Keratinocyte (primary cell): ENCODE measurements around the gene CRIP3. TPM values are rescaled to one million over a fixed set of nuclear protein-coding genes. Genes with fewer than 3 reads are reported as not detected.

Experiments used
- DNase-seq: peaks from one replicate; pipeline ENCODE4 v3.0.0-alpha.2; 2011; ENCODE audit warnings: low read depth, missing footprints, low spot score
- FAIRE-seq: peaks from 2 replicates; lab custom pipeline; 2011; peaks lifted over from hg19 to GRCh38; lab: Jason Lieb, UNC
- H2AFZ ChIP-seq: 2 replicates; pipeline ENCODE4 v1.6.0; 2012; ENCODE audit warnings: low read length, control low read depth, inconsistent platforms; ENCODE audit not compliant: control insufficient read depth
- H3K27ac ChIP-seq: 2 replicates; pipeline ENCODE4 v1.5.1; 2011; ENCODE audit warnings: low read length; ENCODE audit not compliant: control insufficient read depth, insufficient read depth
- H3K27me3 ChIP-seq: 3 replicates; pipeline ENCODE4 v1.6.0; 2011; ENCODE audit warnings: low read length; ENCODE audit not compliant: control insufficient read depth, insufficient read depth; ENCODE audit errors: extremely low read depth
- H3K36me3 ChIP-seq, 2 experiments: 2 replicates in 1 of 2; 3 replicates in 1 of 2; pipeline ENCODE4 v1.5.1; 2011; ENCODE audit warnings: low read length in 2 of 2, mild to moderate bottlenecking in 1 of 2; ENCODE audit not compliant: control insufficient read depth in 2 of 2, insufficient read depth in 2 of 2; ENCODE audit errors: extremely low read depth in 1 of 2
- H3K4me1 ChIP-seq: 3 replicates; pipeline ENCODE4 v1.5.1; 2011; ENCODE audit warnings: low read length; ENCODE audit not compliant: control insufficient read depth, insufficient read depth; ENCODE audit errors: extremely low read depth
- H3K4me2 ChIP-seq: 3 replicates; pipeline ENCODE4 v1.6.0; 2011; ENCODE audit warnings: low read depth, low read length; ENCODE audit not compliant: control insufficient read depth, insufficient read depth; ENCODE audit errors: extremely low read depth
- H3K4me3 ChIP-seq, 3 experiments: fragments of 200-600 bp in 1 of 3; sonication (generic) in 1 of 3; 2 replicates in 2 of 3; 3 replicates in 1 of 3; pipeline ENCODE4 v1.5.1; 2011 to 2016; ENCODE audit warnings: low read length in 3 of 3, mild to moderate bottlenecking in 3 of 3, control low read depth in 2 of 3, inconsistent platforms in 1 of 3, low read depth in 1 of 3, mixed read lengths in 1 of 3, mixed run types in 1 of 3, moderate library complexity in 1 of 3; ENCODE audit not compliant: control insufficient read depth in 2 of 3, insufficient read depth in 2 of 3; ENCODE audit errors: extremely low read depth in 1 of 3
- H3K79me2 ChIP-seq: 2 replicates; pipeline ENCODE4 v1.6.0; 2012; ENCODE audit warnings: low read length; ENCODE audit not compliant: control insufficient read depth, insufficient read depth
- H3K9ac ChIP-seq: 3 replicates; pipeline ENCODE4 v1.6.0; 2011; ENCODE audit warnings: low read length; ENCODE audit not compliant: control insufficient read depth, insufficient read depth; ENCODE audit errors: extremely low read depth
- H3K9me1 ChIP-seq: 3 replicates; pipeline ENCODE4 v1.6.0; 2011; ENCODE audit warnings: low read length; ENCODE audit not compliant: control insufficient read depth, insufficient read depth; ENCODE audit errors: extremely low read depth
- H3K9me3 ChIP-seq: 2 replicates; pipeline ENCODE4 v1.5.1; 2012; ENCODE audit warnings: low read depth, low read length; ENCODE audit not compliant: control insufficient read depth
- H4K20me1 ChIP-seq: 3 replicates; pipeline ENCODE4 v1.6.0; 2011; ENCODE audit warnings: low read length; ENCODE audit not compliant: control insufficient read depth, insufficient read depth; ENCODE audit errors: extremely low read depth
- CTCF ChIP-seq, 3 experiments: IDR thresholded peaks in 1 of 3; conservative IDR thresholded peaks in 1 of 3; optimal IDR thresholded peaks in 1 of 3; 2 replicates in 2 of 3; 3 replicates in 1 of 3; pipeline versions ENCODE3 to v1.5.1; 2011; ENCODE audit warnings: low read length in 3 of 3, mild to moderate bottlenecking in 3 of 3, moderate library complexity in 2 of 3, control low read depth in 1 of 3, inconsistent platforms in 1 of 3; ENCODE audit not compliant: insufficient read depth in 2 of 3; ENCODE audit errors: extremely low read depth in 1 of 3
- EZH2 ChIP-seq: IDR thresholded peaks from one replicate; pipeline ENCODE4 v1.6.1; 2012; ENCODE audit warnings: inconsistent platforms, mild to moderate bottlenecking, low read length, moderate library complexity
- dilution Hi-C: fragments of 300-500 bp; cut with MboI; formaldehyde crosslinking; loops from one replicate; pipeline ENCODE4 v1.7.0; 2020; ENCODE audit warnings: low sequenced_read_pairs; ENCODE audit not compliant: extremely low pct_ligation_motif_present
- polyA plus RNA-seq, 5 experiments: library from polyadenylated mRNA; depleted of rRNA in 3 of 5; stranded (reverse) in 3 of 5; stranded (forward) in 1 of 5; unstranded in 1 of 5; fragments of >200 nt; gene quantifications; 1 replicate in 1 of 5; 2 replicates in 3 of 5; 3 replicates in 1 of 5; pipeline versions ENCODE4 v1.2.1 to v1.2.3, GENCODE V29; 2011 to 2012; ENCODE audit warnings: missing spikeins in 2 of 5, low read depth in 1 of 5, low replicate concordance in 1 of 5

CRIP3 gene
- polyA plus RNA-seq, 1 donor (not counting 4 experiments of a cell fraction or from before 2014, with no cell fraction given) = 0.26 TPM

GRCh38 chr6:43282060-43282459 lies 26.6 kb downstream of the CRIP3 start:
- TF ChIP-seq CTCF (optimal IDR thresholded peaks at IDR 0.05 in 1 of 3, IDR thresholded peaks at IDR 0.05 in 1 of 3, conservative IDR thresholded peaks at IDR 0.05 in 1 of 3; ENCODE audit: extremely low read depth in 1 of 3, insufficient read depth in 2 of 3, low read length in 3 of 3) (no peak), EZH2 (no peak)
- H2AFZ ChIP-seq = no peak overlapping the region
- peaks cover 39% of the 10 kb centered on the region for H3K27me3 ChIP-seq
- no peaks in the 10 kb centered on the region for H3K36me3 ChIP-seq
- H3K9me3 ChIP-seq = no peaks in the 10 kb centered on the region
- DNase-seq (no peak), FAIRE-seq (no peak)
- H3K9ac ChIP-seq = no peak overlapping the region
- dilution Hi-C loops = no loop called here
- no peaks in the 10 kb centered on the region for H3K79me2 ChIP-seq
- no peak overlapping the region for H3K27ac ChIP-seq
- no peaks in the 10 kb centered on the region for H3K9me1 ChIP-seq
- H3K4me1 ChIP-seq = peaks cover 4% of the 10 kb centered on the region
- H3K4me2 ChIP-seq = no peak overlapping the region
- H4K20me1 ChIP-seq = no peaks in the 10 kb centered on the region
- H3K4me3 ChIP-seq = no peak overlapping the region

- no peaks in the 10 kb centered on the region for H3K79me2 ChIP-seq
- DNase-seq = no peak
- no peak overlapping the region for H2AFZ ChIP-seq
- no peak overlapping the region for H3K27ac ChIP-seq
- no peak overlapping the region for H3K9ac ChIP-seq
- H4K20me1 ChIP-seq = no peaks in the 10 kb centered on the region
- dilution Hi-C loops = no loop called here
- H3K36me3 ChIP-seq = no peaks in the 10 kb centered on the region
- peaks cover 41% of the 10 kb centered on the region for H3K27me3 ChIP-seq
- H3K4me3 ChIP-seq = no peak overlapping the region
- H3K9me1 ChIP-seq = no peaks in the 10 kb centered on the region
- no peak for FAIRE-seq
- H3K4me2 ChIP-seq = no peak overlapping the region
- no peak for TF ChIP-seq CTCF (optimal IDR thresholded peaks at IDR 0.05 in 1 of 3, IDR thresholded peaks at IDR 0.05 in 1 of 3, conservative IDR thresholded peaks at IDR 0.05 in 1 of 3; ENCODE audit: extremely low read depth in 1 of 3, insufficient read depth in 2 of 3, low read length in 3 of 3)
- no peak for TF ChIP-seq EZH2
- peaks cover 4% of the 10 kb centered on the region for H3K4me1 ChIP-seq
- no peaks in the 10 kb centered on the region for H3K9me3 ChIP-seq
Measured at GRCh38 chr6:43280234-43280633, 28.4 kb downstream of the CRIP3 start.
